GM19043 (cell line): ENCODE measurements around the gene ASH1L.
"Not testable (repeated sequence)": the region's sequence is repeated elsewhere in the genome, so short reads cannot be mapped to it uniquely, and the experiment has no call there.

Experiments
- ATAC-seq: cut with Tn5 transposase; IDR thresholded peaks from one replicate; pipeline ENCODE4 v1.9.1; 2021; ENCODE audit warnings: low read depth; ENCODE audit not compliant: unreplicated experiment

ASH1L gene

DNA sequence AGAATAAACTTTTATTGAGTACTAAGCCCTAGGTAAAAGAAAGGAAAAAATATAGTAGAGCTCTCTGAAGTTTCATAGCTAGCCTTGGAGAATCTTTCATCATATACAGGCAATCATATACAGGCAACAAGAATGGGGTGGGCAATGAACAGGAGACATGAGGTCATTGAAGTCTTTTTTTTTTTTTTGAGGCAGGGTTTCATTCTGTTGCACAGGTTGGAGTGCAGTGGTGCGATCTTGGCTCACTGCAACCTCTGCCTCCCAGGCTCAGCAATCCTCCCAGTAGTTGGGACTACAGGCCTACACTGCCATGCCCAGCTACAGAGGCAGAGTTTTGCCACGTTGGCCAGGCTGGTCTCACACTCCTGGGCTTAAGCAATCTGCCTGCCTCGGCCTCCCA lies 219.8 kb downstream of the ASH1L start:
- no peak for ATAC-seq

DNA sequence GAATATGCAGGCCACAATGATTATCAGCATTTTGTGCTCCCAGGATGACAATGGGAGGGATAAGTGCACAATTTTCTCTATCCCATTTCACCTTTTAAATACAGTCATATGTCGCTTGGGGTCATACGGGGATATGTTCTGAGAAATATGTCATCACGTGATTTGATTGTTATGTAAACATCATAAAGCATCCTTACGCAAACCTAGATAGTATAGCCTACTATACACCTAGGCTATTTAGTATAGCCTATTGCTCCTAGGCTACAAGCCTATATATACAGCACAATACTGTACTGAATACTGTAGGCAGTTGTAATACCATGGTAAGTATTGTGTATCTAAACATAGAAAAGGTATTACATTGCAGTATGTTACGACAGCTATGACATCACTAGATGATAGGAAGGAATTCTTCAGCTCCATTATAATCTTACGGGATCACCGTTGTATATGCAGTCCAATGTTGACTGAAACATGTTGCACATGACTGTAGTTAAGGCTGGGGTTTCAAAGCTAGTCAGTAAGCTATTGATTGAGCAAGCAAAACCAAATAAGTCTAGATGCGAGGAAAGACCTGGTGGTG lies 223.0 kb downstream of the ASH1L start:
- no peak for ATAC-seq

DNA sequence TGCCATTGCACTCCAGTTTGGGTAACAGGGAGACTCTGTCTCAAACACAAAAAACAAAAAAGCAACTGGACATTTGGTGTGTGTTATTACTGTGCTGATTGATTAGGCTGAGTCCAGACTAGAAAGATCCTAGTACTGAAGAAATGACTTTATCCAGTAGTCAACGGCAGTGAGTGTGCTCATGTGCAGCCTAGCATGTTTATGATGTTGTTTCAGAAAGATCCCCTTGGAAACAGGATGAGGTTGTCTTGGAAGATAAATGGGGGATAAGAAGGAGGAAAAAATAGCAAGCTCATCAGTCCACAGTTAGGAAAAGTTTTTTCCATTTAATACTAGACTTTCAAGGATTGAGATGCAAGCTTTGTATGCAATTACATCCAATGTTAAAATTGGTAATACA lies 227.6 kb downstream of the ASH1L start:
- ATAC-seq = no peak

DNA sequence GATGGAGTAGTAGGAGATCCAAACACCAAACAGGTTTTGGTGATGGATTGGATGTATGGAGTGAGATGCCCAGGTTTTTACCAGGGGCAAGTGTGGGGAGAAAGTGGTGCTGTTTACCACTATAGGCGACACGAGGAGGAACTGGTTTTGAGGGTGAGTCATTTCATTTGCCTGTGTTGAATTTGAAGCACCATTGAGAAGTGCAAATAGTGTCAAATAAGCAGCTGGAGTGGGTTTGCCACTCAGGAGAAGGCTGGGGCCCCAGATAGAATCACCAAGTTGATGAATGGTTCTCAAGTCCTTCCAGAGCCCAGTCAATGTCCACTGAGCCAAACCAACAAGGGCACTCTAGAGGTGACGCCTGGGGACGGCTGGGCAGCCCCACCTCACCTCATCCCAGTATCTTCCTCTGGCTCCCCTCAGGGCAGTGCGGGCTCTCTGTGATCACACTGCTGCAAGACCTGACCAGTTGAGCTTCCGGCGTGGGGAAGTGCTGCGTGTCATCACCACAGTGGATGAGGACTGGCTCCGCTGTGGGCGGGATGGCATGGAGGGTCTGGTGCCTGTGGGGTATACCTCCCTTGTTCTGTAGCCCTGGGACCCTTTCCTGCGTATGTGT lies 232.5 kb downstream of the ASH1L start:
- no peak for ATAC-seq

DNA sequence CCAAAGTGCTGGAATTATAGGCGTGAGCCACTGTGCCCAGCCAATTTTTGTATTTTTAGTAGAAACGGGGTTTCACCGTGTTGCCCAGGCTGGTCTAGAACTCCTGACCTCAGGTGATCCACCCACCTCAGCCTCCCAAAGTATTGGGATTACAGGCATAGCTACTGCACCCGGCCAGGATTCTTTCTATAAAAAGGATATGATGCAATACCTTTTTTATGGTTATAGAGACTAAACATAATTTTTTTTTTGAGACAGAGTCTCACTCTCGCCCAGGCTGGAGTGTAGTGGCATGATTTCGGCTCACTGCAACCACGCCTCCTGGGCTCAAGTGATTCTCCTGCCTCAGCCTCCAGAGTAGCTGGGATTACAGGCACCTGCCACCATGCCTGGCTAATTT lies 233.7 kb downstream of the ASH1L start:
- not testable (repeated sequence) for ATAC-seq

DNA sequence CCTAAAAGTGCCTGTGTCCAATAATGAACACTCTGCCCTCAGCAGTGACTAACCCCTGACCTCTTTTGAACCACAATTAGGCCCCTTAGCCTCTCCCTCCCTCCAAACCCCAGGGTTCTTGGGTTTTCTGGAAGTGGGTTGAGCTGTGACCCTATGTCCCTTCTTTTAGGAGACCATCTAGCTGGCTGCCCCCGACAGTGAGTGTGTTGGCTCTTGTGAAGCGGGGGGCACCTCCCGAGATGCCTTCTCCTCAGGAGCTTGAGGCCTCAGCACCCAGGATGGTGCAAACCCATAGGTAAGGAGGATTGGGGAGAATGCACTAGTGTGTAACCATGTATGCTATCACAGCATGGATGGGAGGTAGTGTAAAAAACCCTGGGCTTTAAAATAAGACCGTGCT lies 234.6 kb downstream of the ASH1L start:
- ATAC-seq = no peak

DNA sequence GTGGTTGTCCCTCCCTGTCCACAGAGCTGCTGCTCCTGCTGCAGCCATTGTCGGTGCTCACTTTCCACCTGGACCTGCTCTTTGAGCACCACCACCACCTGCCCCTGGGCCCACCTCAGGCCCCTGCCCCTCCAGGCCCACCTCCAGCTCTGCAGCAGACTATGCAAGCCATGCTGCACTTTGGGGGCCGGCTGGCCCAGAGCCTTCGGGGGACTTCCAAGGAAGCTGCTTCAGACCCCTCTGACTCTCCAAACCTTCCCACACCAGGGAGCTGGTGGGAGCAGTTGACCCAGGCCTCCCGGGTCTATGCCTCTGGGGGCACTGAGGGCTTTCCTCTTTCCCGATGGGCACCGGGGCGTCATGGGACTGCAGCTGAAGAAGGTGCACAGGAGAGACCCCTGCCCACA lies 236.0 kb downstream of the ASH1L start:
- no peak for ATAC-seq

DNA sequence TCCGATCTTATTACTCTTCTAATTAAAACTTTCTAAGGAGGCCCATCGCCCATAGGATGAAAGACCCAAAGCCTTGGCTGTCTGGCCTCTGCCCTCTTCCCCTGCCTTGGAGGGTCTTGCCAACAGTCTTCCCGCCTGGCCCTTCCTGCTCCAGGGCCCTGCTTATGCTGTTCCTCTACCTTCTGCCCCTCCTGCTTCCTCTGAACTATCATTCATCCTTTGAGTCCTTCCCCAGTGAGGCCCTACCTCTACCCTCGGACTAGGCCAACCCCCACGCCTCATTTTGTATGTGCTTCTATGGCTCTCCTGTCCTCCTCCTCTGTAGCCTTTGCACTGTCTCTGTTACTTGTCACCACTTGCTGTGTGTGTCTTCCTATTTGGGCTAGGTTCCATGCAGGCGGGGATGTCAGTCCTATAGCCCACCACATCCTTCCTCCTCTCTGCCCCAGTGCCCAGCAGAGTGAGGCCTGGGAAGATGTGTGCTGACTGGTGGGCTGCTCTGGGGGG lies 236.5 kb downstream of the ASH1L start:
- ATAC-seq = no peak

DNA sequence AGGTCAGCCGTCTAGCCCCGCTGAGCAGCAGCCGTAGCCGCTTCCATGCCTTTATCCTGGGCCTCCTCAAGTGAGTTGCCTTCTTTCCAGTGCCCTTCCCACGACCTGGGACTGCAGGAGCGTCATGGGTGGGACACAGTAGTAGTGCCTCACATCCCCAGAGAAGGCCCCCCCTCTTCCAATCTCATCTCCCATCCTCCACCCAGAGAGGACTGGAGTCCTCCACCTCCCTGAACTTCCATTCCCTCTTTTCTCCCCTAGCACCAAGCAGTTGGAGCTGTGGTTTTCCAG lies 237.1 kb downstream of the ASH1L start:
- ATAC-seq = no peak

DNA sequence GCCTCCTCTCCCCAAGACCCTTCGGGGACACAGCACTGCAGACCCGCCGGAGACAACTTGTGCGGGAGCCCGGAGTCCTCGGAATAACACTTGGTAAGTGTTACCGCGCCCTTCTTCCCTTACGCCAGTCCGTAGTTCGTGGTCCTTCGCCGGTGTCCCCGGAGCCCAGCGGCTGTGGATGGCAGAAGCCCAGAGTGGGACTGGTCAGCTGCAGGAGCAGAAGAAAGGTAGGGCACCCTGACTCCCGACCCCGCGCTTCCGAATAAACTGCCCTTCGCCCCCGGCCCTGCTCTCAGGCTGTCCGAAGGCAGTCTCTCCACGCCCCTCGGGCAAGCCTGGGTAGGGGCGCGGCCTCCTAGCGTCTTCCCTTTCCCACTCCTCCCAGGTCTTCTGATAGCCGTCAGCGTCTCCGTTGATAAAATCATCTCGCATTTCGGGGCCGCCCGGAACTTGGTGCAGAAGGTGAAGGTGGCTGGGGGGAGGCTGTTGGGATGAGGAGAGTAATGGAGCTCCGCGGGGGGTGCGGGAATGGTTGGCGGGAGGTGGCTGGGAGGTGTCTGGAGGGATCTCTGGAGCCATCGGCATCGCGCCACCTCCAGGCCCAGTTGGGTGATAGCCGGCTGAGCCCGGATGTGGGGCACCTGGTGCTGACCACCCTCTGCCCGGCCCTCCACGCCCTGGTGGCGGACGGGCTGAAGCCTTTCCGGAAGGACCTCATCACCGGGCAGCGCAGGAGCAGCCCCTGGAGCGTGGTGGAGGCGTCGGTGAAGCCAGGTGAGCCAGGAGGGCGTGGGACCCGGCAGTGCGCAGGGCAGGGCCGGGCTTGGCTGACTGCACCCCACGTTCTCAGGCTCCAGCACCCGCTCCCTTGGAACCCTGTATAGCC lies 237.6 kb downstream of the ASH1L start:
- ATAC-seq = no peak

DNA sequence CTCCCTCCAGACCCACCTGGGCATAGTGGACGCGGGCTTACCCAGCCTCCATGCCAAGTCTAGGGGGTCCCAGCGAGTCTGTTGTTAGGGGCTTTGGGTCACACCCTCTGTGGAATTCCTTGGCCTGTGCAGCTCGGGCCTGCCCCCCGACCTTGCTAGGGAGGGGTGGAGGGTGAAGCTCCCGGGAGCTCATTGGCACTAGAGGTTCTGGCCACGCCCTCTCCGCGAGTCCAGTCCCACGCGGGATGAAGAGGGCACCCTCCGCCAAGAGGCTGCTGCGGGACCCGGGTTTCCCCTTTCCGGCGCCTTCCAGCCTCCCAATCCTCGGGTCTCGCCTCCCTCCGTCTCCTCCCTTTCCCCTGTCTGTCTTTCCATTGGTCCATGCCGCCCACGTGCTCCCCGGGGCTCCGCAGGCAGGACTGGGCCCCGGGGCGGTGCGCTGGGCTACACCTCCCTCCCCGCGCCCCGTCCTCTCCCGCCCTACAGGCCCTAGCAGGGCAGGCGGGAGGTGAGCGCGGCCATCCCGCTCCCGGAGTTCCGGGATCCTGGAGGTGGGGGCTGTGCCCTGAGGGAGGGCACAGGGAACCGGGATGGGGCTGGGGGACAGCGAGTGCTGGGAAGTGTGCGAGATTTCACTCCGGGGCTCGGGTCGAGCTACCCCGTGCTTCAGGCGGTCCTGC lies 238.4 kb downstream of the ASH1L start:
- ATAC-seq = peak; percentile 69

DNA sequence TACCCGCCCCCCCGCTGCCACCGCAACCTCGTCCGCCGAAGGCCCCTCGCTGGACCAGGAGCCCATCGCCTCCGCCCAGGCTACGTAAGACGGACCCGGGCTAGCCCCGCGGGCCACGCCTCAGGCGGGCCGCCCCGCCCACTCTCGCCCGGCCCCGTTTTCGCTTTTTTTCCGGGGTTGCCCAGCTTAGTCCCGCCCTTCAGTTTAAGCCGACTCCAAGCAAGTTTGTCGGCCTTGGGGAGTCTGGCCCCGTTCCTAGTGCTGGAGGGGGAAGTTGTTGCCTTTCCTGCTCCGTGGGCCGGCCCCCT lies 238.9 kb downstream of the ASH1L start:
- ATAC-seq = peak; percentile 33

DNA sequence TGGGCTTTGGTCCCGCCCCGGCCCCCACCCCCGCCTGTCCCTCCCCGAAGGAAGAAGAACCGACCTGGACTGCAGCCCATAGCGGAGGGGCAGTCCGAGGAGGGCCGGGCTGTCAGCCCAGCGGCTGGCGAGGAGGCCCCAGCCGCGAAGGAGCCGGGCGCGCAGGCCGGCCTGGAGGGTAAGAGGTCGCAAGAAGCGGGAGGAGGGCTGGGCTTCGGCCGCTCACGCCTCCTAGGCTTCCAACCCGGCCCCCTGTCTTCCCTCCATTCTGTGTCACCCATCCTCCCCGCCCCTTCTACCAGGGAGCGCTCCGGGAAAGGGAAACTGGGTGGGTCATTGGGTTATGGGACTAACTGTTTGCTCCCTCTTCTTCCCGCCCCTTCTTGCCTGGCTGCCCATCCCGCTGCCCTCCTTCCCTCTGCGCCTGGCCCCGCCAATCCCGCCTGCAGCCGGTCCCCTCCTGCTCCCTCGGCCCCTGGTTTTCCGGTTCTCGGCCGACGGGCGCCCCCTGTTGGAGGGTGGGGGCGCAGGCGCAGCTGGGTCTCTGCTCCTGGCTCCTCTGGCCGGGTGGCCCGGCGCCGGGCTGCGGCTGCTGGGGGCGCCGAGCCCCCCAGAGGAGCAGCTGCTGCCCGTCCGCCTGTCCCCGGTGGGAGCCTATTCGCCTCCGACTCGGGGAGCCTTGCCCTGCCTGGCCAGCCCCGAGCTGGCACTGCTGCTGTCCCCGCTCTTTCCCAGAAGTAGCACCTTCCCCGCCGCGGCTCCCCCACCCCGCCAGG lies 239.5 kb downstream of the ASH1L start:
- ATAC-seq = peak; percentile 28

DNA sequence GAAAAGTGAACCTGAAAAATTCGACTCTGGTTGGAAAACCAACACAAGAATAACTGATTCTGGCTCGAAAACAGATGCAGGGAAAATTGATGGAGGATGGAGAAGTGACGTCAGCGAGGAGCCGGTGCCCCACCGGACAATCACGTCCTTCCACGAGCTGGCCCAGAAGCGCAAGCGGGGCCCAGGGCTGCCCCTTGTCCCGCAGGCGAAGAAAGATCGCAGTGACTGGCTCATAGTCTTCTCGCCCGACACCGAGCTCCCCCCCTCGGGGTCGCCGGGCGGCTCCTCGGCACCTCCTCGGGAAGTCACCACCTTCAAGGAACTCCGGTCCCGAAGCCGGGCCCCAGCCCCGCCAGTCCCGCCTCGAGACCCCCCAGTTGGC lies 240.0 kb downstream of the ASH1L start:
- ATAC-seq = no peak

DNA sequence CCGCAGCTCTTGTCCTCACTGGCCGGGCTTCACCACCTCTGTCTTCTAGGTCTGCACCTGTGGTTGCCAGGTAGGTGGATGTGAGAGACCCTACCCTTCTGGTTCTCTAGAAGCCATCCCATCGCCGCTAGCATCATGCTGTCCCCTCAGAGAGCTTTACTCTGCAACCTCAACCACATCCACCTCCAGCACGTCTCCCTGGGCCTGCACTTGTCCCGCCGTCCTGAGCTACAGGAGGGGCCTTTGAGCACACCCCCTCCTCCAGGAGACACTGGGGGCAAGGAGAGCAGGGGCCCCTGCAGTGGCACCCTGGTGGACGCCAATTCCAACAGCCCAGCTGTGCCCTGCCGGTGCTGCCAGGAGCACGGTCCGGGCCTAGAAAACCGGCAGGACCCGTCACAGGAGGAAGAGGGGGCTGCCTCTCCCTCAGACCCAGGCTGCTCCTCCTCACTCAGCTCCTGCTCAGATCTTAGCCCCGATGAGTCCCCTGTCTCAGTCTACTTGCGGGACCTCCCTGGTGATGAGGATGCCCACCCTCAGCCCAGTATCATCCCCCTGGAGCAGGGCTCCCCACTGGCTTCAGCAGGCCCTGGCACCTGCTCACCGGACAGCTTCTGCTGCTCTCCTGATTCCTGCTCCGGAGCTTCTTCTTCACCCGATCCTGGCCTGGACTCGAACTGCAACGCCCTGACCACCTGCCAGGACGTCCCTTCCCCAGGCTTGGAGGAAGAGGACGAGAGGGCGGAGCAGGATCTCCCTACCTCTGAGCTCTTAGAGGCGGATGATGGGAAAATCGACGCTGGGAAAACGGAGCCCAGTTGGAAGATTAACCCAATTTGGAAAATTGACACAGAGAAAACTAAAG lies 240.7 kb downstream of the ASH1L start:
- ATAC-seq = no peak

DNA sequence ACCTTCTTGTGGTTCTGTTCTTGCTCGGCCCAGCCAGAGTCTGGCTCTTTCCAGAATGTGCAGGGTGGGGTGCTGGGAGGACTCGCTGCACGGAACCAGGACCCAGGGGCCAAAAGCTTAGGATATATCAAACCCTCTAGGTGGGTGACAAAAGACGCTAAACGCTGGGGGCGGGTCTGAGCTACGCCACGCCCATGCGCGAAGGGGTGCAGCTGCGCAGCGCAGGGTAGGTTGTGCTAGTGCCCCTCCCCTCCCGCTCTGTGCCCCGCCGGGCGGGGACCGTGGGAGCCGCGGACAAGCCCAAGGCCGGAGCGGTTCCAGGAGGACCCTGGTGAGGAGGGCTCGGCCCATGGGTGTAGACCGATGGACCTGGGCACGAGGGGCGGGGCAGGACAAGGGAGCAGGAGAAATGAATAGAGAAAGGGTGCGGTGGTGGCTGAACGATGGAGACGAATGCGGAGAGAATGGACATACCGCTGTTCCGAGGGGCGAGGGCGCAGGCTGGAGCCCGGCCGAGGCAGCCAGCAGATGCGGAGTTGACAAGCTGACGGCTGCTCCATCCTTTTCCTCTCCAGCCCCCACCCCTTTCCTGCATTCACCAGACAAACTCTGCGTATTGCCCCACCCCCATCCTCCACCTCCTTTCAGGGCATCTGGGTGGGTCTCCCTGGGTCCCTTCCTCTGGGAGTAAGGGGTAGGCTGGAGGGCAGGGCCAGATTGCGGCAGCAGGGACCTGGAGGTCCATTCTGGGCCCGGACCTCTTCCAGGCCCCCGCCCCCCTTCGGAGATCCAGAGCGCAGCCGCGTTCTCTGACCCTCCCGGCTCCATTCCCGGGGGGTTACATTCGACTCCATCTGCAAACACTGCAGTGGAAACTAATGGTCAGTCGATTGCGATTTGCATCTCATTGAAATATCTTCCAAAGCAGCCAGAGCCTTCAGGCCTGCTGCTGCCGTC lies 241.7 kb downstream of the ASH1L start, which contains the start of gene RUSC1:
Gene RUSC1, plus strand, starts transcription at position 234 of the 957 bp plus-strand sequence. CDS start 880 bp downstream, outside the sequence.
- no peak for ATAC-seq

DNA sequence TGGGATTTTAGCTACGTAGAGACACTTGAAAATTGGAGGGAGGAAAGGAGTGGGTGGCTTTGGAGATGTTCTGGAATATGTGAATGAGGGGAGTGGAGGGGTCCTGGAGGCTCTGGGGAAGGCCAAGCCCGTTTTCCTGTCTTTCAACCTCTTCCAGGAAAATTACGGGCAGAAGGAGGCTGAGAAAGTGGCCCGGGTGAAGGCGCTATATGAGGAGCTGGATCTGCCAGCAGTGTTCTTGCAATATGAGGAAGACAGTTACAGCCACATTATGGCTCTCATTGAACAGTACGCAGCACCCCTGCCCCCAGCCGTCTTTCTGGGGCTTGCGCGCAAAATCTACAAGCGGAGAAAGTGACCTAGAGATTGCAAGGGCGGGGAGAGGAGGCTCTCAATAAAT lies 242.4 kb downstream of the ASH1L start:
- no peak for ATAC-seq

DNA sequence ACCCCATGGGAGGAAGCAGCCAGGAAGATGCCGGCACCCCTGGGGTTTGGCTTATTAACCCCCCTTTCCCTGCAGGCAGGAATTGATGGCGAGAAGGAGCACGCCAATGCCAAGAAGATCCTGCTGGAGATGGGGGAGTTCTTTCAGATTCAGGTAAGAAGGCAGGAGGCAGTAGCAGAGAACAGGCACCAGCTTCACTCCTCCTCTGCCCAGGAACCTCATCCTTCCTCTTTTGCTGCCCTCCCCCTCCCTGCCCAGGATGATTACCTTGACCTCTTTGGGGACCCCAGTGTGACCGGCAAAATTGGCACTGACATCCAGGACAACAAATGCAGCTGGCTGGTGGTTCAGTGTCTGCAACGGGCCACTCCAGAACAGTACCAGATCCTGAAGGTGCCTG lies 243.1 kb downstream of the ASH1L start:
- ATAC-seq = no peak

DNA sequence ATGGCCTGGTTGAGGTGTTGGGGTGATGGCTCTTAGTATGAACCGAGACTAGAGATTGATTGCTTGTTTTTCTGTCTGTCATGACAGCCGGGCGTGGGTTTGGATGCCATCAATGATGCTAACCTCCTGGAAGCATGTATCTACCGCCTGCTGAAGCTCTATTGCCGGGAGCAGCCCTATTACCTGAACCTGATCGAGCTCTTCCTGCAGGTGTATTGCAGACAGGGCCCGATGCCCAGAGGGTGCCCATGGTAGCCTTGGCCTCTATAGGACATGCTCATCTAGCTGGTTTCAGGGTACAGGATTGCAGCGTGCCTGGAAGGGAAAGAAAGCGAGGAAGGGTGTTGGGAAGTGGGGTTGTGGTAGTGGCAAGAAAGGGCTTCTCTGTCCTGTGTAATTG lies 244.5 kb downstream of the ASH1L start:
- ATAC-seq = no peak
